Peyer's patch (tissue), 4 donors: ENCODE results near the gene RARB.

ENCODE experiments used
- CTCF ChIP-seq, 6 experiments: fragments of 450-650 bp in 4 of 6; fragments of 200-600 bp in 2 of 6; sonication (generic) in 1 of 6; IDR thresholded peaks; one replicate each; pipeline ENCODE4 v1.5.1; 2017 to 2019; ENCODE audit warnings: antibody characterized with exemption in 6 of 6, mild to moderate bottlenecking in 3 of 6, moderate library complexity in 1 of 6
- POLR2A ChIP-seq, 2 donors: fragments of 450-650 bp; IDR thresholded peaks; one replicate each; pipeline ENCODE4 v1.5.1; 2017; ENCODE audit warnings: antibody characterized with exemption in 2 of 2, mild to moderate bottlenecking in 2 of 2, moderate library complexity in 2 of 2

GRCh38 chr3:25480811-25481210, 52.7 kb downstream of the RARB start:
- TF ChIP-seq CTCF (IDR thresholded peaks at IDR 0.05): no peak
- TF ChIP-seq POLR2A (IDR thresholded peaks at IDR 0.05): no peak
